RWPE1 (cell line): Measurements from ENCODE around the gene ZNF524.
A peak's percentile ranks its signal among the peaks of the same experiment; 100 is the strongest.

Experiments
- CTCF ChIA-PET: fragments of 350-600 bp; sonication (Branson Sonifier 250); formaldehyde crosslinking; extraction: SDS; loops from one replicate; lab custom pipeline; 2021; lab: Yijun Ruan, JAX
- POLR2A ChIA-PET: fragments of 400-600 bp; formaldehyde crosslinking; extraction: SDS; loops from one replicate; lab custom pipeline; 2020; ENCODE audit warnings: antibody characterized with exemption; ENCODE audit not compliant: low non-redundant PET; lab: Yijun Ruan, JAX
- DNase-seq: peaks from one replicate; pipeline ENCODE4 v3.0.0; 2012; ENCODE audit warnings: low spot score
- H3K27ac ChIP-seq: fragments of 450-650 bp; 2 replicates; pipeline ENCODE4 v1.5.1; 2017
- CTCF ChIP-seq: fragments of 450-650 bp; conservative IDR thresholded peaks from 2 replicates; pipeline ENCODE4 v1.5.1; 2017; ENCODE audit warnings: low read depth, mild to moderate bottlenecking

Gene ZNF524

GRCh38 chr19:55616395-55616875, 16.3 kb downstream of the ZNF524 start:
- ChIA-PET POLR2A (no interaction called here), CTCF (no interaction called here)
- no peak for TF ChIP-seq CTCF
- DNase-seq, result no peak
- H3K27ac ChIP-seq, result no peak overlapping the region

- CTCF ChIA-PET, result interaction anchor here (0.5 to 1.1 kb wide), 2 partner anchors 11 to 28 kb away, joined by 3 to 4 read pairs; no protein-coding TSS in a partner anchor
These were observed 17.3 kb downstream of the ZNF524 start for GRCh38 chr19:55617426-55617825.

GRCh38 chr19:55618426-55618825, 18.3 kb downstream of the ZNF524 start:
- DNase-seq, result no peak
- CTCF ChIA-PET, result interaction anchor here (0.6 kb wide), 1 partner anchor 36 kb away, joined by 3 read pairs; no protein-coding TSS in a partner anchor
- POLR2A ChIA-PET, result no interaction called here
- peak overlapping the region; percentile 21 for H3K27ac ChIP-seq
- TF ChIP-seq CTCF, result no peak

More at GRCh38 chr19:55617426-55617825, 17.3 kb downstream of the ZNF524 start:
- POLR2A ChIA-PET, result no interaction called here
- H3K27ac ChIP-seq, result peak overlapping the region; percentile 33; the same call in 1 of the 2 replicates
- no peak for DNase-seq
- no peak for TF ChIP-seq CTCF

- H3K27ac ChIP-seq, result peak overlapping the region; percentile 21; the same call in 1 of the 2 replicates
- ChIA-PET CTCF (interaction anchor here (1.2 kb wide), 1 partner anchor 13 kb away, joined by 5 read pairs; no protein-coding TSS in a partner anchor), POLR2A (no interaction called here)
- TF ChIP-seq CTCF, result no peak
- DNase-seq, result no peak
These were observed 19.2 kb downstream of the ZNF524 start for GRCh38 chr19:55619286-55619685.

- TF ChIP-seq CTCF, result no peak
- H3K27ac ChIP-seq, result 0 out of 2 replicates have a peak overlapping the region, but pooled peaks have one; percentile 5
- POLR2A ChIA-PET, result no interaction called here
- CTCF ChIA-PET, result interaction anchor here (0.8 kb wide), 1 partner anchor 12 kb away, joined by 5 read pairs; no protein-coding TSS in a partner anchor
- no peak for DNase-seq
These were observed 20.5 kb downstream of the ZNF524 start for GRCh38 chr19:55620410-55621204.

GRCh38 chr19:55621205-55621672, 21.2 kb downstream of the ZNF524 start:
- H3K27ac ChIP-seq, result 0 out of 2 replicates have a peak overlapping the region, but pooled peaks have one; percentile 5
- ChIA-PET POLR2A (no interaction called here), CTCF (no interaction called here)
- TF ChIP-seq CTCF, result no peak
- no peak for DNase-seq
